K562 (cell line): Measurements from ENCODE around the gene CCNB1. TPM values are rescaled to one million over a fixed set of nuclear protein-coding genes. Genes with fewer than 3 reads are reported as not detected.

Experiments used
- DEAF1 ChIP-seq: fragments of 450-650 bp; formaldehyde crosslinking; IDR thresholded peaks from 2 replicates; pipeline ENCODE4 v1.4.0; 2020; ENCODE audit warnings: mild to moderate bottlenecking, moderate library complexity
- FOXK2 ChIP-seq, 2 experiments: fragments of 450-650 bp; IDR thresholded peaks in 1 of 2; conservative IDR thresholded peaks in 1 of 2; 2 replicates each; pipeline ENCODE4 v1.6.1; 2016; ENCODE audit warnings: low read depth in 2 of 2, mild to moderate bottlenecking in 1 of 2
- MECOM ChIP-seq: fragments of 250-450 bp; sonication (Bioruptor Pico); IDR thresholded peaks from 2 replicates; pipeline ENCODE4 v1.8.0; 2022; ENCODE audit warnings: inconsistent platforms
- POLR2A ChIP-seq: fragments of 450-650 bp; conservative IDR thresholded peaks from 2 replicates; pipeline ENCODE4 v1.6.1; 2016
- SNAPC5 ChIP-seq: fragments of 250-450 bp; sonication (Bioruptor Pico); IDR thresholded peaks from 2 replicates; pipeline ENCODE4 v1.8.0; 2021; ENCODE audit warnings: moderate library complexity, mild to moderate bottlenecking, inconsistent platforms
- polyA plus RNA-seq, 8 experiments: library from polyadenylated mRNA; depleted of rRNA in 4 of 8; stranded (reverse) in 5 of 8; unstranded in 3 of 8; fragments of >200 nt; fragmentation: Nextera tagmentation in 2 of 8; fragmentation: Illumina TruSeq in 1 of 8; extraction: Ambion mirVana in 2 of 8; extraction: Trizol in 1 of 8; gene quantifications; 2 replicates each; pipeline versions ENCODE4 v1.2.1 to v1.2.3, GENCODE V29; 2011 to 2014; ENCODE audit warnings: inconsistent platforms in 1 of 8, missing spikeins in 1 of 8
- total RNA-seq, 7 experiments: library from RNA; depleted of rRNA in 6 of 7; stranded (reverse); fragments of >200 nt in 6 of 7; fragmentation: Illumina TruSeq in 2 of 7; extraction: Trizol in 2 of 7; gene quantifications; 2 replicates each; pipeline versions ENCODE4 v1.2.1 to v1.2.3, GENCODE V29; 2011 to 2021; ENCODE audit warnings: low replicate concordance in 1 of 7
- TF ChIP-seq, protein P1 (sequence below): fragments of 250-450 bp; sonication (Bioruptor Pico); IDR thresholded peaks from 2 replicates; pipeline ENCODE4 v1.8.0; 2022; ENCODE audit warnings: inconsistent platforms, mild to moderate bottlenecking, moderate library complexity, borderline replicate concordance
- TF ChIP-seq, protein P2 (sequence below): fragments of 250-450 bp; sonication (Bioruptor Pico); IDR thresholded peaks from 2 replicates; pipeline ENCODE4 v1.4.0; 2020; ENCODE audit warnings: borderline replicate concordance

CCNB1 gene
- total and polyA plus RNA-seq, 9 of the 15 experiments (the other 6 are each of a cell fraction or from before 2014, with no cell fraction given) = 165 to 679 (median 271) TPM

- TF ChIP-seq, protein P1, sequence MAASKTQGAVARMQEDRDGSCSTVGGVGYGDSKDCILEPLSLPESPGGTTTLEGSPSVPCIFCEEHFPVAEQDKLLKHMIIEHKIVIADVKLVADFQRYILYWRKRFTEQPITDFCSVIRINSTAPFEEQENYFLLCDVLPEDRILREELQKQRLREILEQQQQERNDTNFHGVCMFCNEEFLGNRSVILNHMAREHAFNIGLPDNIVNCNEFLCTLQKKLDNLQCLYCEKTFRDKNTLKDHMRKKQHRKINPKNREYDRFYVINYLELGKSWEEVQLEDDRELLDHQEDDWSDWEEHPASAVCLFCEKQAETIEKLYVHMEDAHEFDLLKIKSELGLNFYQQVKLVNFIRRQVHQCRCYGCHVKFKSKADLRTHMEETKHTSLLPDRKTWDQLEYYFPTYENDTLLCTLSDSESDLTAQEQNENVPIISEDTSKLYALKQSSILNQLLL (CRISPR knock-in tag) = no peak
- no peak for TF ChIP-seq DEAF1 (CRISPR knock-in tag)
- TF ChIP-seq POLR2A = no peak
- TF ChIP-seq MECOM = no peak
- no peak for TF ChIP-seq FOXK2 (conservative IDR thresholded peaks at IDR 0.05 in 1 of 2, IDR thresholded peaks at IDR 0.05 in 1 of 2; ENCODE audit: low read depth in 2 of 2)
- no peak for TF ChIP-seq SNAPC5 (CRISPR knock-in tag)
- TF ChIP-seq, protein P2, sequence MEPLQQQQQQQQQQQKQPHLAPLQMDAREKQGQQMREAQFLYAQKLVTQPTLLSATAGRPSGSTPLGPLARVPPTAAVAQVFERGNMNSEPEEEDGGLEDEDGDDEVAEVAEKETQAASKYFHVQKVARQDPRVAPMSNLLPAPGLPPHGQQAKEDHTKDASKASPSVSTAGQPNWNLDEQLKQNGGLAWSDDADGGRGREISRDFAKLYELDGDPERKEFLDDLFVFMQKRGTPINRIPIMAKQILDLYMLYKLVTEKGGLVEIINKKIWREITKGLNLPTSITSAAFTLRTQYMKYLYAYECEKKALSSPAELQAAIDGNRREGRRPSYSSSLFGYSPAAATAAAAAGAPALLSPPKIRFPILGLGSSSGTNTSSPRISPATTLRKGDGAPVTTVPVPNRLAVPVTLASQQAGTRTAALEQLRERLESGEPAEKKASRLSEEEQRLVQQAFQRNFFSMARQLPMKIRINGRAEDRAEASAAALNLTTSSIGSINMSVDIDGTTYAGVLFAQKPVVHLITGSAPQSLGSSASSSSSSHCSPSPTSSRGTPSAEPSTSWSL (CRISPR knock-in tag) = no peak
These were observed 42.7 kb downstream of the CCNB1 start (continued) for GRCh38 chr5:69209602-69210001.
